Osteocyte (in vitro differentiated cells): ENCODE measurements around the gene RHEX. TPM values are rescaled to one million over a fixed set of nuclear protein-coding genes. Genes with fewer than 3 reads are reported as not detected.

Source experiments
- DNase-seq: peaks from one replicate; pipeline ENCODE4 v3.0.0; 2021; ENCODE audit warnings: mixed read lengths; ENCODE audit not compliant: unreplicated experiment; ENCODE audit errors: extremely low spot score
- H3K27ac Mint-ChIP-seq: one replicate; pipeline ENCODE4 v1.8.0; 2021; ENCODE audit warnings: mild to moderate bottlenecking, mixed read lengths; ENCODE audit not compliant: unreplicated experiment
- H3K27me3 Mint-ChIP-seq: one replicate; pipeline ENCODE4 v1.8.0; 2021; ENCODE audit warnings: mixed read lengths; ENCODE audit not compliant: unreplicated experiment
- H3K36me3 Mint-ChIP-seq: one replicate; pipeline ENCODE4 v1.8.0; 2021; ENCODE audit warnings: mixed read lengths; ENCODE audit not compliant: unreplicated experiment
- H3K4me1 Mint-ChIP-seq: one replicate; pipeline ENCODE4 v1.8.0; 2021; ENCODE audit warnings: mixed read lengths; ENCODE audit not compliant: unreplicated experiment
- H3K4me3 Mint-ChIP-seq: one replicate; pipeline ENCODE4 v1.8.0; 2021; ENCODE audit warnings: mild to moderate bottlenecking, moderate library complexity, mixed read lengths; ENCODE audit not compliant: unreplicated experiment
- H3K9me3 Mint-ChIP-seq: one replicate; pipeline ENCODE4 v1.8.0; 2021; ENCODE audit warnings: mixed read lengths; ENCODE audit not compliant: unreplicated experiment
- CTCF ChIP-seq: fragments of 200-600 bp; sonication (generic); IDR thresholded peaks from 2 replicates; pipeline ENCODE4 v1.5.0; 2021; ENCODE audit warnings: antibody characterized with exemption, mild to moderate bottlenecking, moderate library complexity
- total RNA-seq: library from RNA; stranded (reverse); gene quantifications from 2 replicates; pipeline ENCODE4 v1.2.1, GENCODE V29; 2021

RHEX gene
- total RNA-seq, 1 donor from 2014 or later = not detected

DNA sequence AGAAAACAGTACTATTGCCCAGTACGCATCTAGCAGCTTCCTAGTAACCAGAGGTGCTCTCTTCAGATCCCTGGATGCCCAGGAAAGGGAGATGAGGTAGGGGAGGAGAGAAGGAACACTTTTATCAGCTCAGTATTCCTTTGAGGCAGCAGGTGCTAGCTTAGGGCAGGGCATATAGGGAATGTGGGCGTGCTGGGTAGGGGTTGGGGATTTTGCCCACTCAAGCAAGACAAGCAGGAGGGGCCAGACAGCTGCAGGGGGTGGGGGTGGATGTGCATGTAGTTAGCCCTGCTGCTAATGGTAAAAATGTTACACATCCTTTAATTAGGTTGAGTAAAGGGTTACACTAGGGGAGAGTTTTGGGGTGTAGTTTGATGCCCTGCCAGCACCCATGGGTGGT is 82.3 kb downstream of the RHEX start:
- H3K4me3 Mint-ChIP-seq = no peak overlapping the region
- H3K27me3 Mint-ChIP-seq = peaks cover 50% of the 10 kb centered on the region
- DNase-seq = no peak
- no peaks in the 10 kb centered on the region for H3K36me3 Mint-ChIP-seq
- no peaks in the 10 kb centered on the region for H3K9me3 Mint-ChIP-seq
- H3K27ac Mint-ChIP-seq = no peak overlapping the region
- TF ChIP-seq CTCF = no peak
- no peaks in the 10 kb centered on the region for H3K4me1 Mint-ChIP-seq

- no peak for DNase-seq
- no peak for TF ChIP-seq CTCF
- H3K9me3 Mint-ChIP-seq = no peaks in the 10 kb centered on the region
- no peaks in the 10 kb centered on the region for H3K36me3 Mint-ChIP-seq
- H3K27me3 Mint-ChIP-seq = peaks cover 57% of the 10 kb centered on the region
- H3K4me3 Mint-ChIP-seq = no peak overlapping the region
- no peaks in the 10 kb centered on the region for H3K4me1 Mint-ChIP-seq
- no peak overlapping the region for H3K27ac Mint-ChIP-seq
Observed at GRCh38 chr1:206136241-206136640, 83.3 kb downstream of the RHEX start.

DNA sequence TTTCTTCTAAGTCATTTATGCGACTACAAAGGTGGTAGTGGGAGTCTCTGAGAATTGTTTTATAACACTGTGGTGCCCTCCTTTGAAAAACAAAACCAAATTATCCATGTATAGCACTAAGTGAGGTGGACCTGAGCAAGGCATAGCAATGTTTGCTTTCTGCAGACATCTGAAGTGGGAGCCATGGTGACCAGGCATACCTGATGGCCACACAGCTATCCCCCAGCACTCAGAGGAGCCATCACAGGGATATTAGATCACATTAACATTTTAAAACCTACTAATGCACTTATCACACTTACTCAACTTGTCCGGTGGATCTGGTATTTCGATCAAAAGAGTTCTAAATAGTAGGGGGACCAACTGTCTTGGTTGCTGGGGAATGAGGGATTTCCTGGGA is 89.0 kb downstream of the RHEX start:
- H3K9me3 Mint-ChIP-seq = no peaks in the 10 kb centered on the region
- TF ChIP-seq CTCF = no peak
- no peaks in the 10 kb centered on the region for H3K36me3 Mint-ChIP-seq
- no peak for DNase-seq
- no peaks in the 10 kb centered on the region for H3K4me1 Mint-ChIP-seq
- H3K27ac Mint-ChIP-seq = no peak overlapping the region
- H3K27me3 Mint-ChIP-seq = peaks cover 85% of the 10 kb centered on the region
- H3K4me3 Mint-ChIP-seq = no peak overlapping the region

- no peaks in the 10 kb centered on the region for H3K36me3 Mint-ChIP-seq
- TF ChIP-seq CTCF = no peak
- no peak for DNase-seq
- no peak overlapping the region for H3K4me3 Mint-ChIP-seq
- no peaks in the 10 kb centered on the region for H3K9me3 Mint-ChIP-seq
- peaks cover 85% of the 10 kb centered on the region for H3K27me3 Mint-ChIP-seq
- no peak overlapping the region for H3K27ac Mint-ChIP-seq
- H3K4me1 Mint-ChIP-seq = no peaks in the 10 kb centered on the region
Observed at GRCh38 chr1:206142770-206143169, 89.8 kb downstream of the RHEX start.

DNA sequence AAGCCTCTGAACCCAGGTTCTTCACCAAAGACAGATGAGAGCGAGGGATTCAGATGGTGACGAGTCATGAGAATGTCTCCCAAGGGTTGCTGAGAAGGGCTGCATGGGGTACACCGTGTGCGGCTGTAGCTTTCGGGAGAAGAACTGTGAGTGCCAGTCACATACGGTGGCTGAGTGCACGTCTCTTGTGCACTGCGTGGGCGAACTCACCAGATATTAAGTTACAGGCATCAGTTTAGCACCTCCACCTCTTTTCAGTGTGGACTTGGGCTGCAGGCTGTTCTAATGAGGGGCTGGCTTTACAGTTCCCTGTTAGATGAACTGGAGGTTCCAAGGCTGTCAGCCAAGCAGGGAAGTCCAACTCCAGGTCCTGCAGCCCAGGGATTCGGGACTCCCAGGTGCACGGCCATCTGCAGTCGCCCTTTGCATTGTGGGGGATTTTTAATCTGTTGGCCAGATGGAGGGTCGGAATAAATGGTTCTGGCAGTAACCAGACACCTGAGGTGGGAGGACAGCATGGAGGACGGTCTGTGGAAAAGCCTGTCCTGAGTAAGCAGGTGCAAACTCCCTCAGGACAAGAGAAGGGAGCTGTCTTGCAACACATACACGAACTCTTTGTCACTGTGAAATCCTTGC is 90.7 kb downstream of the RHEX start:
- H3K4me1 Mint-ChIP-seq = no peaks in the 10 kb centered on the region
- no peak for TF ChIP-seq CTCF
- DNase-seq = no peak
- no peak overlapping the region for H3K4me3 Mint-ChIP-seq
- H3K27me3 Mint-ChIP-seq = peaks cover 76% of the 10 kb centered on the region
- no peaks in the 10 kb centered on the region for H3K9me3 Mint-ChIP-seq
- no peaks in the 10 kb centered on the region for H3K36me3 Mint-ChIP-seq
- H3K27ac Mint-ChIP-seq = no peak overlapping the region
